ENCODE data around the gene TRIM46. TPM values are rescaled to one million over a fixed set of nuclear protein-coding genes. Genes with fewer than 3 reads are reported as not detected.
"Not testable (repeated sequence)": the region's sequence is repeated elsewhere in the genome, so short reads cannot be mapped to it uniquely, and the experiment has no call there.

The TRIM46 gene
- total RNA-seq, 1 experiment from 2014 or later, result 18.4 TPM

GRCh38 chr1:155232001-155232978 lies 58.6 kb downstream of the TRIM46 start:
- not testable (repeated sequence) for H2BK20ac ChIP-seq (ENCODE audit: low read depth, low read length, poor library complexity, severe bottlenecking); H3K23ac ChIP-seq (ENCODE audit: insufficient read length, low read depth, low read length); H2BK120ac ChIP-seq (ENCODE audit: low read depth, low read length, poor library complexity, severe bottlenecking); H3T11ph ChIP-seq (ENCODE audit: low read length); H3K56ac ChIP-seq (ENCODE audit: insufficient read length, low read depth, low read length); H3K4ac ChIP-seq (ENCODE audit: low read depth, low read length); DNase-seq; H3K4me3 Mint-ChIP-seq; H3K4me2 ChIP-seq (ENCODE audit: insufficient read depth, insufficient read length, low read length); H3K23me2 ChIP-seq (ENCODE audit: insufficient read length, low read depth, low read length, poor library complexity, severe bottlenecking); H4K5ac ChIP-seq (ENCODE audit: insufficient read length, low read depth, low read length); H3K14ac ChIP-seq (ENCODE audit: insufficient read depth, low read length); H2AFZ ChIP-seq (ENCODE audit: low read length); H4K20me1 ChIP-seq (ENCODE audit: control insufficient read depth, insufficient read depth, insufficient read length); H3K4me1 ChIP-seq (ENCODE audit: insufficient read depth, low read length); H3K79me1 ChIP-seq (ENCODE audit: insufficient read depth, low read depth, low read length, poor library complexity, severe bottlenecking); H2AK5ac ChIP-seq (ENCODE audit: insufficient read length, low read length); H3K9me3 Mint-ChIP-seq; H3K27ac Mint-ChIP-seq; H3K27ac ChIP-seq (ENCODE audit: insufficient read length, low read depth, low read length); H3K18ac ChIP-seq (ENCODE audit: insufficient read length, low read depth, low read length); H2BK15ac ChIP-seq (ENCODE audit: low read depth, low read length); H2BK5ac ChIP-seq (ENCODE audit: insufficient read length, low read length); H3K9ac ChIP-seq (ENCODE audit: extremely low read depth, insufficient read length, low read length); H3K9me3 ChIP-seq (ENCODE audit: control insufficient read depth, low read depth, low read length); H3K79me2 ChIP-seq (ENCODE audit: insufficient read depth, low read length); H3K27me3 ChIP-seq (ENCODE audit: insufficient read depth, low read length); H2BK12ac ChIP-seq (ENCODE audit: insufficient read length, low read depth, low read length); H4K91ac ChIP-seq (ENCODE audit: insufficient read length, low read depth, low read length); H4K8ac ChIP-seq (replicated peaks; ENCODE audit: insufficient read length, low read depth, low read length)
- H3K4me1 Mint-ChIP-seq, result peaks cover 10 to 11% of the 10 kb centered on the region in 2 experiments
- no CpG with 5 or more reads among the region's 13 CpGs for WGBS (ENCODE audit: extremely low coverage, insufficient read length, low lambda C conversion rate)
- H3K36me3 Mint-ChIP-seq (ENCODE audit: insufficient read depth in 1 of 3, low read depth in 3 of 3), result peaks cover 4 to 17% (median 17%) of the 10 kb centered on the region in 3 experiments; a peak in 6 of 7 replicates
- peaks cover 39% of the 10 kb centered on the region for H3K27me3 Mint-ChIP-seq (ENCODE audit: low read depth)

GRCh38 chr1:155233502-155233901 lies 59.9 kb downstream of the TRIM46 start:
- not testable (repeated sequence) for H3K4me1 ChIP-seq (ENCODE audit: insufficient read depth, low read length); H4K91ac ChIP-seq (ENCODE audit: insufficient read length, low read depth, low read length); H3K56ac ChIP-seq (ENCODE audit: insufficient read length, low read depth, low read length); H4K5ac ChIP-seq (ENCODE audit: insufficient read length, low read depth, low read length); DNase-seq; H2BK5ac ChIP-seq (ENCODE audit: insufficient read length, low read length); H2BK12ac ChIP-seq (ENCODE audit: insufficient read length, low read depth, low read length); H3T11ph ChIP-seq (ENCODE audit: low read length); H3K79me2 ChIP-seq (ENCODE audit: insufficient read depth, low read length); H4K8ac ChIP-seq (replicated peaks; ENCODE audit: insufficient read length, low read depth, low read length); H3K9me3 ChIP-seq (ENCODE audit: control insufficient read depth, low read depth, low read length); H2AFZ ChIP-seq (ENCODE audit: low read length); H4K20me1 ChIP-seq (ENCODE audit: control insufficient read depth, insufficient read depth, insufficient read length); H3K27me3 ChIP-seq (ENCODE audit: insufficient read depth, low read length); H3K18ac ChIP-seq (ENCODE audit: insufficient read length, low read depth, low read length); H3K27ac ChIP-seq (ENCODE audit: insufficient read length, low read depth, low read length); H3K14ac ChIP-seq (ENCODE audit: insufficient read depth, low read length); H3K4ac ChIP-seq (ENCODE audit: low read depth, low read length); H3K23me2 ChIP-seq (ENCODE audit: insufficient read length, low read depth, low read length, poor library complexity, severe bottlenecking); H3K79me1 ChIP-seq (ENCODE audit: insufficient read depth, low read depth, low read length, poor library complexity, severe bottlenecking); H3K23ac ChIP-seq (ENCODE audit: insufficient read length, low read depth, low read length); H2BK15ac ChIP-seq (ENCODE audit: low read depth, low read length); H2BK120ac ChIP-seq (ENCODE audit: low read depth, low read length, poor library complexity, severe bottlenecking); H3K9ac ChIP-seq (ENCODE audit: extremely low read depth, insufficient read length, low read length); H3K4me1 Mint-ChIP-seq; H2AK5ac ChIP-seq (ENCODE audit: insufficient read length, low read length); H3K4me3 Mint-ChIP-seq; H3K4me2 ChIP-seq (ENCODE audit: insufficient read depth, insufficient read length, low read length); H2BK20ac ChIP-seq (ENCODE audit: low read depth, low read length, poor library complexity, severe bottlenecking); H3K27ac Mint-ChIP-seq; H3K9me3 Mint-ChIP-seq
- WGBS (ENCODE audit: extremely low coverage, insufficient read length, low lambda C conversion rate), result no CpG with 5 or more reads among the region's 5 CpGs
- H3K36me3 Mint-ChIP-seq (ENCODE audit: insufficient read depth in 1 of 3, low read depth in 3 of 3), result peaks cover 4 to 24% (median 19%) of the 10 kb centered on the region in 3 experiments; a peak in 6 of 7 replicates
- peaks cover 36% of the 10 kb centered on the region for H3K27me3 Mint-ChIP-seq (ENCODE audit: low read depth)

Data from H9 (cell line).